Astrocyte (in vitro differentiated cells and primary cell): Measurements from ENCODE around the gene RELB. TPM values are rescaled to one million over a fixed set of nuclear protein-coding genes. Genes with fewer than 3 reads are reported as not detected.
A peak's percentile ranks its signal among the peaks of the same experiment; 100 is the strongest.
"Not testable (repeated sequence)": the region's sequence is repeated elsewhere in the genome, so short reads cannot be mapped to it uniquely, and the experiment has no call there.

Experiments
- DNase-seq: peaks from one replicate; pipeline ENCODE4 v3.0.0-alpha.2; 2010; ENCODE audit warnings: low read depth
- FAIRE-seq: peaks from 2 replicates; lab custom pipeline; 2011; peaks lifted over from hg19 to GRCh38; lab: Jason Lieb, UNC
- H2AFZ ChIP-seq: 2 replicates; pipeline ENCODE4 v1.6.0; 2012; ENCODE audit warnings: low read depth, low read length, inconsistent platforms
- H3K27ac ChIP-seq: 2 replicates; pipeline ENCODE4 v1.5.1; 2011; ENCODE audit warnings: low read depth, low read length, inconsistent platforms
- H3K27me3 ChIP-seq: 2 replicates; pipeline ENCODE4 v1.6.0; 2011; ENCODE audit warnings: low read length, inconsistent platforms; ENCODE audit not compliant: insufficient read depth
- H3K36me3 ChIP-seq: 2 replicates; pipeline ENCODE4 v1.5.1; 2011; ENCODE audit warnings: low read length, inconsistent platforms; ENCODE audit not compliant: insufficient read depth
- H3K4me1 ChIP-seq: 2 replicates; pipeline ENCODE4 v1.5.1; 2011; ENCODE audit warnings: low read length, inconsistent platforms; ENCODE audit not compliant: insufficient read depth
- H3K4me2 ChIP-seq: 2 replicates; pipeline ENCODE4 v1.6.0; 2012; ENCODE audit warnings: low read length, inconsistent platforms
- H3K4me3 ChIP-seq: 2 replicates; pipeline ENCODE4 v1.5.1; 2011; ENCODE audit warnings: low read depth, mild to moderate bottlenecking, low read length, inconsistent platforms; ENCODE audit not compliant: insufficient read depth
- H3K79me2 ChIP-seq: 2 replicates; pipeline ENCODE4 v1.6.0; 2012; ENCODE audit warnings: mild to moderate bottlenecking, low read length, inconsistent platforms; ENCODE audit not compliant: insufficient read depth
- H3K9ac ChIP-seq: 2 replicates; pipeline ENCODE4 v1.6.0; 2012; ENCODE audit warnings: mild to moderate bottlenecking, low read length, inconsistent platforms
- H3K9me3 ChIP-seq: 2 replicates; pipeline ENCODE4 v1.5.1; 2012; ENCODE audit warnings: low read depth, mild to moderate bottlenecking, low read length, inconsistent platforms; ENCODE audit not compliant: insufficient read depth
- H4K20me1 ChIP-seq: 2 replicates; pipeline ENCODE4 v1.6.0; 2012; ENCODE audit warnings: low read length, inconsistent platforms; ENCODE audit not compliant: insufficient read depth
- H3K27ac Mint-ChIP-seq: one replicate; pipeline ENCODE4 v1.8.0; 2021; ENCODE audit warnings: mild to moderate bottlenecking, mixed read lengths; ENCODE audit not compliant: unreplicated experiment
- H3K27me3 Mint-ChIP-seq: one replicate; pipeline ENCODE4 v1.8.0; 2021; ENCODE audit warnings: low read depth, mixed read lengths; ENCODE audit not compliant: unreplicated experiment
- H3K36me3 Mint-ChIP-seq: one replicate; pipeline ENCODE4 v1.8.0; 2021; ENCODE audit warnings: low read depth, mixed read lengths; ENCODE audit not compliant: unreplicated experiment
- H3K4me1 Mint-ChIP-seq: one replicate; pipeline ENCODE4 v1.8.0; 2021; ENCODE audit warnings: low read depth, mixed read lengths; ENCODE audit not compliant: unreplicated experiment
- H3K4me3 Mint-ChIP-seq: one replicate; pipeline ENCODE4 v1.8.0; 2021; ENCODE audit warnings: mild to moderate bottlenecking, moderate library complexity, mixed read lengths; ENCODE audit not compliant: unreplicated experiment
- H3K9me3 Mint-ChIP-seq: one replicate; pipeline ENCODE4 v1.8.0; 2021; ENCODE audit warnings: mild to moderate bottlenecking, mixed read lengths; ENCODE audit not compliant: unreplicated experiment
- CTCF ChIP-seq: IDR thresholded peaks from 2 replicates; pipeline ENCODE4 v1.5.1; 2011; ENCODE audit warnings: low read depth, mild to moderate bottlenecking, inconsistent platforms, low read length, moderate library complexity; ENCODE audit not compliant: insufficient read depth
- EZH2 ChIP-seq: IDR thresholded peaks from 2 replicates; pipeline ENCODE4 v1.6.1; 2012; ENCODE audit warnings: mild to moderate bottlenecking, low read length, inconsistent platforms; ENCODE audit not compliant: insufficient read depth
- total RNA-seq: library from RNA; stranded (reverse); gene quantifications from 2 replicates; pipeline ENCODE4 v1.2.1, GENCODE V29; 2021

Gene RELB
- total RNA-seq, 1 donor from 2014 or later = 14.0 TPM

- Mint-ChIP-seq H3K36me3 (no peaks in the 10 kb centered on the region), H3K27me3 (no peaks in the 10 kb centered on the region), H3K4me3 (no peak overlapping the region), H3K9me3 (no peaks in the 10 kb centered on the region), H3K27ac (no peak overlapping the region), H3K4me1 (no peaks in the 10 kb centered on the region)
- Histone ChIP-seq H3K79me2 (no peaks in the 10 kb centered on the region), H3K4me2 (no peak overlapping the region), H3K9ac (no peak overlapping the region), H3K27me3 (no peaks in the 10 kb centered on the region), H3K4me1 (peaks cover 4% of the 10 kb centered on the region), H3K4me3 (no peak overlapping the region), H4K20me1 (peaks cover 6% of the 10 kb centered on the region), H3K36me3 (peaks cover 2% of the 10 kb centered on the region), H3K9me3 (no peaks in the 10 kb centered on the region), H3K27ac (no peak overlapping the region), H2AFZ (no peak overlapping the region)
- FAIRE-seq (no peak), DNase-seq (no peak)
- TF ChIP-seq CTCF (no peak), EZH2 (no peak)
Observed at GRCh38 chr19:44998025-44998424, 3.2 kb upstream of the RELB start.

- H2AFZ ChIP-seq, H3K4me3 ChIP-seq, H3K4me1 Mint-ChIP-seq, H3K79me2 ChIP-seq, DNase-seq, H4K20me1 ChIP-seq, FAIRE-seq, H3K36me3 ChIP-seq, H3K9me3 Mint-ChIP-seq, H3K9ac ChIP-seq, H3K4me1 ChIP-seq, H3K4me2 ChIP-seq, H3K9me3 ChIP-seq, H3K27ac ChIP-seq, H3K27ac Mint-ChIP-seq, H3K27me3 ChIP-seq, H3K36me3 Mint-ChIP-seq, H3K27me3 Mint-ChIP-seq: not testable (repeated sequence)
- peak overlapping the region; percentile 68 for H3K4me3 Mint-ChIP-seq
Observed at GRCh38 chr19:44999131-44999925, 1.9 kb upstream of the RELB start.

- H3K27me3 Mint-ChIP-seq, H3K36me3 ChIP-seq: not testable (repeated sequence)
- H3K27ac ChIP-seq = peak overlapping the region; percentile 72
Observed at GRCh38 chr19:45000665-45001064, 599 bp upstream of the RELB start.

More at GRCh38 chr19:45000665-45001064, 599 bp upstream of the RELB start:
- H2AFZ ChIP-seq = peak overlapping the region; percentile 83
- not testable (repeated sequence) for H3K9me3 ChIP-seq, H3K4me1 ChIP-seq, H3K27me3 ChIP-seq, H3K4me1 Mint-ChIP-seq, H3K36me3 Mint-ChIP-seq, H3K79me2 ChIP-seq, H3K9me3 Mint-ChIP-seq, H4K20me1 ChIP-seq, FAIRE-seq, DNase-seq
- H3K9ac ChIP-seq = peak overlapping the region; percentile 73
- peak overlapping the region; percentile 51 for H3K4me3 ChIP-seq
- Mint-ChIP-seq H3K27ac (peak overlapping the region; percentile 69), H3K4me3 (peak overlapping the region; percentile 70)
- H3K4me2 ChIP-seq = peak overlapping the region; percentile 88
